Tibial nerve (tissue), 3 donors: ENCODE measurements around the gene DENND4C.

Experiments used
- POLR2A ChIP-seq, 2 donors: fragments of 450-650 bp; IDR thresholded peaks; one replicate each; pipeline ENCODE4 v1.6.1; 2017; ENCODE audit warnings: antibody characterized with exemption in 2 of 2, mild to moderate bottlenecking in 2 of 2, moderate library complexity in 2 of 2
- TF ChIP-seq, protein P1 (sequence below), 5 experiments: fragments of 200-600 bp in 3 of 5; fragments of 450-650 bp in 2 of 5; sonication (generic) in 3 of 5; IDR thresholded peaks; one replicate each; pipeline ENCODE4 v1.5.1; 2016 to 2019; ENCODE audit warnings: antibody characterized with exemption in 5 of 5, mild to moderate bottlenecking in 3 of 5, moderate library complexity in 2 of 5

DNA sequence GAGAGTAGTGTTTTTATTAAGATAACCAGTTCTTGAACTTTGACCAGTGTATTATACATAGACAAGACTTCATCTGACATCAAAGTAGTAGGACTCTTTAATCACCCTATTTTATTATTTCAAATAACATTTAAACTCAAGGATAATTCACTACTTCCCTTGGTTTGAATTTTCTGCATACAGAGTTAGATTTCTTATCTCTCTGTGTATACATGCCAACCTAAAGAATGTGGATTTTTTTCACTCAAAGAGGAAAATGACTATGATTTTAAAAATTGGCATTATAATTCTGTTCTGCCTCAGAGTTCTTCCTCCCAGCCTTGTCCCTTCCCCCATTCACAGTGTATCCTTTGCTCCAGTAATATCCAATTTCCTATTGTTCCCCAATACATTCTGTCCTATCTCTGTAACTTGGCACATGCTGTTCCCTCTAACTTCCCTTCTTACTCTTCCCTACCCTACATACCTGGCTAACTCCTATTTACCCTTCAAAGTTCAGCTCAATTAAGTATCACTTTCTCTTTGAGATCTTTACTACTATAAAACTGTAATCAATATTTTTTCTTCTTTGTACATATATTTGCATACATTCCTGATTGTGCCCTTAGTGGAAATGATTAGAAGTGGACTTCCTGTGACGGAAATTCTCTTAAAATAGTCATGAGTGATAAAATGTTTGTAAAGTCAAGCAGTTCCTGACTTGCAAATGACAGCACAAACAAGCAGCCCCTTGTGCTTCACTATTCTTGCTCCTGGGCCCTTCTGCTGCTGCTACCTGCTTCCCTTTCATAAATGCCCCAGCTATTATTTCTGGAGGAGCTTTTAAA, 38.1 kb upstream of the DENND4C start:
- TF ChIP-seq POLR2A (IDR thresholded peaks at IDR 0.05) = no peak
- TF ChIP-seq, protein P1, sequence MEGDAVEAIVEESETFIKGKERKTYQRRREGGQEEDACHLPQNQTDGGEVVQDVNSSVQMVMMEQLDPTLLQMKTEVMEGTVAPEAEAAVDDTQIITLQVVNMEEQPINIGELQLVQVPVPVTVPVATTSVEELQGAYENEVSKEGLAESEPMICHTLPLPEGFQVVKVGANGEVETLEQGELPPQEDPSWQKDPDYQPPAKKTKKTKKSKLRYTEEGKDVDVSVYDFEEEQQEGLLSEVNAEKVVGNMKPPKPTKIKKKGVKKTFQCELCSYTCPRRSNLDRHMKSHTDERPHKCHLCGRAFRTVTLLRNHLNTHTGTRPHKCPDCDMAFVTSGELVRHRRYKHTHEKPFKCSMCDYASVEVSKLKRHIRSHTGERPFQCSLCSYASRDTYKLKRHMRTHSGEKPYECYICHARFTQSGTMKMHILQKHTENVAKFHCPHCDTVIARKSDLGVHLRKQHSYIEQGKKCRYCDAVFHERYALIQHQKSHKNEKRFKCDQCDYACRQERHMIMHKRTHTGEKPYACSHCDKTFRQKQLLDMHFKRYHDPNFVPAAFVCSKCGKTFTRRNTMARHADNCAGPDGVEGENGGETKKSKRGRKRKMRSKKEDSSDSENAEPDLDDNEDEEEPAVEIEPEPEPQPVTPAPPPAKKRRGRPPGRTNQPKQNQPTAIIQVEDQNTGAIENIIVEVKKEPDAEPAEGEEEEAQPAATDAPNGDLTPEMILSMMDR (IDR thresholded peaks at IDR 0.05) = no peak
